GM23248 (cell line): ENCODE measurements around the gene BRD1.

Source experiments
- EZH2 ChIP-seq: fragments of 200-600 bp; sonication (generic); IDR thresholded peaks from 2 replicates; pipeline ENCODE4 v1.6.1; 2018; ENCODE audit warnings: antibody characterized with exemption, mild to moderate bottlenecking; ENCODE audit not compliant: insufficient read depth, poor library complexity, severe bottlenecking
- EZH2phosphoT487 ChIP-seq: fragments of 200-600 bp; sonication (generic); IDR thresholded peaks from 2 replicates; pipeline ENCODE4 v1.6.1; 2018; ENCODE audit warnings: antibody characterized with exemption, moderate library complexity, mild to moderate bottlenecking, low read depth; ENCODE audit not compliant: insufficient read depth

DNA sequence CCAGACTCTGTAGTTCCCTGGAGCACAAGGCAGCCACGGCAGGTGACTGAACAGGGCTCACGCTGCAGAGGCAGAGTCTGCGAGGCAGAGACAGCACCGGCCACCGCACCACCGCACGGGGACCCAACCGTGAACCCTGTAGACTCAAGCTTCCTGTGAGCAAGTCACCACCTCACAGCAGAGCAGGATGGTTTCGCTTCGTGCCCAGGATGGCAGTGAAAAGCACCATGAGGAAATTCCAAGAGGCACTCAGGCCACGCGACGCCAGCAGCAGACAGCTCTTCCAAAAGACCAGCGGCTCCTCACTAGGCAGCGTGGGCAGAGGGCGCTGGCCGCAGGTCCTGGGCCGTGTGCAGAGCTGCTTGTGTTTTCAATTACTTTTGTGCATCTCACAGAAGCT, 24.5 kb downstream of the BRD1 start:
- no peak for TF ChIP-seq EZH2phosphoT487
- TF ChIP-seq EZH2, result no peak
